ENCODE measurements around the gene BBC3.

DNA sequence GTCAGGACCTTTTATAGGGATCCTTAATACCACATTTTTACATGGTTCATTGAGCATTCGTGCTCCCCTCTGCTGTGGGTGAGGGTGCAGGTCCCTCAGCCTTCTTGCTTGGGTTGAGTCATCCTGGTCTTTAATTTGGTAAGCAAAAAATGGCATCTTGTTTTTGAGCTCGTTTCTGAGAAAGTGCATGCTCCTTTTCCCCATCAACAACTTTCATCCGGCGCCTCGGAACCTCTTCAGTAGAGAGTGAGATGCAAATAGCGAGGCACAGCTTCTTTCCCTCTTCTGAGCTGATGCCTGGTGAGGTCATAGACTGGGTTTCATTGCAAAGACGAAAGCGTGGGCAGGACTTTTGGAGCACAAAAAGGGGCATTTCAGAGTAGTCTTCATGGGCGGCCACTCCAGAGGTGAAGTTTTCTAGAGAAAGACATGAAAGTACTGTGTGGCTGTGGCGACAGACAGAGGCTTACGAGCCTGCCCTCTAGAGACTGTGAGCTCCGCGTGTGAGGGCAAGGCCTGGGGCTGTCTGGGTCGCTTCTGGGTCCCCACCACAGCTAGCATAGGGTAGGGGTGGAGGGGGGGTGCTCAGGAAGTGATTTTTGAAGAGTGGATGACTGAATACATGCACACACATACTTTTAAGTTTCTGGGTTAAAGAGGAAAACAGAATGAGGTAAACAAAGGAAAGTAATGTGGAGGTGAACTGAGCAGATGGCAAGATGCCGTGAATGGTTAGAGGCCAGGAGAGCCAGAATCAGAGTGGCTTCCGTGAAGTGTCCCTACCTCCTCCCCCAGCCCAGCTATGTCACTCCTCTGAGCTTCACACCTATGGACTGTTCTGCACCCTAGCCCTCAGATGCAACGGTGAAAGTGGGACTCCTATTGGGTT is 44.3 kb downstream of the BBC3 start:
- TF ChIP-seq POLR2A (IDR thresholded peaks at IDR 0.05) (no peak), POLR2AphosphoS5 (IDR thresholded peaks at IDR 0.05) (no peak)
- TF ChIP-seq, protein P1, sequence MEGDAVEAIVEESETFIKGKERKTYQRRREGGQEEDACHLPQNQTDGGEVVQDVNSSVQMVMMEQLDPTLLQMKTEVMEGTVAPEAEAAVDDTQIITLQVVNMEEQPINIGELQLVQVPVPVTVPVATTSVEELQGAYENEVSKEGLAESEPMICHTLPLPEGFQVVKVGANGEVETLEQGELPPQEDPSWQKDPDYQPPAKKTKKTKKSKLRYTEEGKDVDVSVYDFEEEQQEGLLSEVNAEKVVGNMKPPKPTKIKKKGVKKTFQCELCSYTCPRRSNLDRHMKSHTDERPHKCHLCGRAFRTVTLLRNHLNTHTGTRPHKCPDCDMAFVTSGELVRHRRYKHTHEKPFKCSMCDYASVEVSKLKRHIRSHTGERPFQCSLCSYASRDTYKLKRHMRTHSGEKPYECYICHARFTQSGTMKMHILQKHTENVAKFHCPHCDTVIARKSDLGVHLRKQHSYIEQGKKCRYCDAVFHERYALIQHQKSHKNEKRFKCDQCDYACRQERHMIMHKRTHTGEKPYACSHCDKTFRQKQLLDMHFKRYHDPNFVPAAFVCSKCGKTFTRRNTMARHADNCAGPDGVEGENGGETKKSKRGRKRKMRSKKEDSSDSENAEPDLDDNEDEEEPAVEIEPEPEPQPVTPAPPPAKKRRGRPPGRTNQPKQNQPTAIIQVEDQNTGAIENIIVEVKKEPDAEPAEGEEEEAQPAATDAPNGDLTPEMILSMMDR (IDR thresholded peaks at IDR 0.05), result no peak
